HG03439 (cell line): Measurements from ENCODE around the gene NDUFB10.

ENCODE experiments used
- ATAC-seq: cut with Tn5 transposase; IDR thresholded peaks from one replicate; pipeline ENCODE4 v1.9.1; 2021; ENCODE audit warnings: mild to moderate bottlenecking, moderate library complexity; ENCODE audit not compliant: unreplicated experiment

The NDUFB10 gene

GRCh38 chr16:1982013-1982433, 22.7 kb downstream of the NDUFB10 start:
- no peak for ATAC-seq

- ATAC-seq: no peak
Observed at GRCh38 chr16:1982991-1983543, 23.7 kb downstream of the NDUFB10 start.

GRCh38 chr16:1983544-1984346, 24.4 kb downstream of the NDUFB10 start, which contains the start of gene GFER:
GFER (plus strand) TSS chr16:1984193; CDS start chr16:1984219, 26 bp downstream.
- ATAC-seq: peak; percentile 73

- no peak for ATAC-seq
Observed at GRCh38 chr16:1984347-1985225, 25.2 kb downstream of the NDUFB10 start.

GRCh38 chr16:1985466-1986150, 26.3 kb downstream of the NDUFB10 start:
- no peak for ATAC-seq

- no peak for ATAC-seq
Observed at GRCh38 chr16:1987198-1987597, 27.9 kb downstream of the NDUFB10 start.

GRCh38 chr16:1989209-1990100, 30.1 kb downstream of the NDUFB10 start, which contains the start of gene SYNGR3:
SYNGR3 (plus strand) TSS chr16:1989970; CDS start chr16:1990103, 133 bp downstream.
- no peak for ATAC-seq

- no peak for ATAC-seq
Observed at GRCh38 chr16:1990101-1990350, 30.7 kb downstream of the NDUFB10 start.

- no peak for ATAC-seq
Observed at GRCh38 chr16:1990351-1991134, 31.2 kb downstream of the NDUFB10 start.

GRCh38 chr16:1991135-1991551, 31.8 kb downstream of the NDUFB10 start:
- peak; percentile 35 for ATAC-seq

GRCh38 chr16:1991588-1991947, 32.2 kb downstream of the NDUFB10 start:
- no peak for ATAC-seq

GRCh38 chr16:1991948-1992703, 32.8 kb downstream of the NDUFB10 start:
- ATAC-seq: peak; percentile 50

- no peak for ATAC-seq
Observed at GRCh38 chr16:1992704-1993317, 33.5 kb downstream of the NDUFB10 start.

- ATAC-seq: no peak
Observed at GRCh38 chr16:1993731-1994131, 34.4 kb downstream of the NDUFB10 start.

- ATAC-seq: no peak
Observed at GRCh38 chr16:1997494-1998359, 38.4 kb downstream of the NDUFB10 start.

GRCh38 chr16:1998360-1998835, 39.1 kb downstream of the NDUFB10 start:
- ATAC-seq: no peak
